ENCODE measurements around the gene MAGI2.

DNA sequence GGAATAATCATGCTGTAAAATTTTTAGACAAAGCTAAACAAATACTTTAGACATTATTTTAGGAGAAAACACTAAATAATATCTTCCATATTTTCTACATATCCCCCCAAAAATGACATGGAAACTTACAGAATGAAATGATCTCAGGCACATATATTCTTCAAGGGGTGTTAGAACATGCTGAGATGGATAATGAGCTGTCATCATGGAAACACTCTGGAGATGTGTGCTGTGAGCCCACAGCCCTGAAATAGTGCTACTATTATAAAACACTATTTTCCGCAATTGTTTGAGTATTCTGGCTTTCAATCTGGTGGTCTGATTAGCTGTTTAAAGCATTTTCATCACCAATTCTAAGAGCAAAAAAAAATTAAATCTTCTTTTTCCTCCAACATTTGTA, 1269.2 kb downstream of the MAGI2 start:
- TF ChIP-seq, protein P1, sequence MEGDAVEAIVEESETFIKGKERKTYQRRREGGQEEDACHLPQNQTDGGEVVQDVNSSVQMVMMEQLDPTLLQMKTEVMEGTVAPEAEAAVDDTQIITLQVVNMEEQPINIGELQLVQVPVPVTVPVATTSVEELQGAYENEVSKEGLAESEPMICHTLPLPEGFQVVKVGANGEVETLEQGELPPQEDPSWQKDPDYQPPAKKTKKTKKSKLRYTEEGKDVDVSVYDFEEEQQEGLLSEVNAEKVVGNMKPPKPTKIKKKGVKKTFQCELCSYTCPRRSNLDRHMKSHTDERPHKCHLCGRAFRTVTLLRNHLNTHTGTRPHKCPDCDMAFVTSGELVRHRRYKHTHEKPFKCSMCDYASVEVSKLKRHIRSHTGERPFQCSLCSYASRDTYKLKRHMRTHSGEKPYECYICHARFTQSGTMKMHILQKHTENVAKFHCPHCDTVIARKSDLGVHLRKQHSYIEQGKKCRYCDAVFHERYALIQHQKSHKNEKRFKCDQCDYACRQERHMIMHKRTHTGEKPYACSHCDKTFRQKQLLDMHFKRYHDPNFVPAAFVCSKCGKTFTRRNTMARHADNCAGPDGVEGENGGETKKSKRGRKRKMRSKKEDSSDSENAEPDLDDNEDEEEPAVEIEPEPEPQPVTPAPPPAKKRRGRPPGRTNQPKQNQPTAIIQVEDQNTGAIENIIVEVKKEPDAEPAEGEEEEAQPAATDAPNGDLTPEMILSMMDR (conservative IDR thresholded peaks at IDR 0.05 in 1 of 2, IDR thresholded peaks at IDR 0.05 in 1 of 2; ENCODE audit: extremely low read depth in 1 of 2, insufficient read depth in 1 of 2, low read depth in 1 of 2, low read length in 2 of 2): no peak
- TF ChIP-seq EZH2 (IDR thresholded peaks at IDR 0.05; ENCODE audit: borderline replicate concordance, low read length): no peak
